Islet of Langerhans (tissue), 1 donor: ENCODE results near the gene INPP4B.
"Not testable (repeated sequence)": the region's sequence is repeated elsewhere in the genome, so short reads cannot be mapped to it uniquely, and the experiment has no call there.

ENCODE experiments used
- FAIRE-seq: peaks from one replicate; lab custom pipeline; 2011; peaks lifted over from hg19 to GRCh38; lab: Jason Lieb, UNC

Gene INPP4B

DNA sequence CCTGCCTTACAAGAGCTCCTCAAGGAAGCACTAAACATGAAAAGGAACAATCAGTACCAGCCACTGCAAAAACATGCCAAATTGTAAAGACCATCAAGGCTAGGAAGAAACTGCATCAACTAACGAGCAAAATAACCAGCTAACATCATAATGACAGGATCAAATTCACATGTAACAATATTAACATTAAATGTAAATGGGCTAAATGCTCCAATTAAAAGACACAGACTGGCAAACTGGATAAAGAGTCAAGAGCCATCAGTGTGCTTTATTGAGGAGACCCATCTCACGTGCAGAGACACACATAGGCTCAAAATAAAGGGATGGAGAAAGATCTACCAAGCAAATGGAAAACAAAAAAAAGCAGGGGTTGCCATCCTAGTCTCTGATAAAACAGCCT, 777.8 kb downstream of the INPP4B start:
- FAIRE-seq, result not testable (repeated sequence)

DNA sequence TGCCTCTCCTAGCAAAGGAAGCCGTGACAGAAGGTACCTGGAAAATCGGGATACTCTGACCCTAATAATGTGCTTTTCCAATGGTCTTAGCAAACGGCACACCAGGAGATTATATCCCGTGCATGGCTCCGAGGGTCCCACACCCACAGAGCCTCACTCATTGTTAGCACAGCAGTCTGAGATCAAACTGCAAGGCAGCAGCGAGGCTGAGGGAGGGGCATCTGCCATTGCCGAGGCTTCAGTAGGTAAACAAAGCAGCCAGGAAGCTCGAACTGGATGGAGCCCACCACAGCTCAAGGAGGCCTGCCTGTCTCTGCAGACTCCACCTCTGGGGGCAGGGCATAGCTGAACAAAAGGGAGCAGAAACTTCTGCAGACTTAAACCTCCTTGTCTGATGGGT, 779.5 kb downstream of the INPP4B start:
- not testable (repeated sequence) for FAIRE-seq

DNA sequence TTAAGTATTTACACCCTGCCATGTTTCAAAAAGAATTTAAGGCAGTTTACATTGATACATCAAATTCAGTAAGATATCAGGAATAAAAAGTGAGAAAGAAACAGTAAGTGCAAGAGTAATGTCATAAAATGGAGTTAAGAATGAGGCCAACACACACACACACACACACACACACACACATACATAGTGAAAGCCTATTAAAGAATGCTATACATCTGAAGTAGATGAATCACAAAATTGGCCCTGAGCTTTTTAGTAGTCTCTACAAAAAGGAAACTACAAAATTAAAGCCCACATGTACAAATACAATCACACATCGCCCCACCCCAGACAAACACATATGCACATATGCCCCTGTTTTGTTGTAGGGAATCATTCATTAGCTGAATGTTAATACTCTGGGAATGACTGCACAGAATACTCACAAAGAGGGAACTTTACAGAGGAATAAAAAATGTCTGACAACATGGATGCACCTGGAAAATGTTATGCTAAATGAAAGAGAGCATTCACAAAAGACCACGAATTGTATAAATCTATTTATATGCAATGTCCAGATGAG, 780.9 kb downstream of the INPP4B start:
- FAIRE-seq, result no peak

DNA sequence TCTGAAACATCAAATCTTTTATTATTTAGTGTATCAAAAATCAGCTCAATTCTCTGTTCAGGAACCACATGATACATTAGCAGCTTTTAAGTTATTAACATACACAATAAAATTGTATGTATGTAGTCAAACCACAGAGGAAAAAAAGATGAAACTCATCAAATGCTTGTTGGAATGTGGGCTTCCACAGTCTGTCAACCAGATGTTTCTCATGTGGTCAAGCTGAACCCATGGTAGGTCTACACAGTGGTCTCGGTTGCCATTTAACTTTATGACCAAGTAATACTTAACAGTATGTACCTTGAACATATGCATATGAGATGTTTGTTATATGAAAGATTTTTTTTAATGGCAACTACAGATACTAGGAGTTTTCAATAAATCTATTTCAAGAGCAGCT, 781.9 kb downstream of the INPP4B start:
- FAIRE-seq, result no peak

DNA sequence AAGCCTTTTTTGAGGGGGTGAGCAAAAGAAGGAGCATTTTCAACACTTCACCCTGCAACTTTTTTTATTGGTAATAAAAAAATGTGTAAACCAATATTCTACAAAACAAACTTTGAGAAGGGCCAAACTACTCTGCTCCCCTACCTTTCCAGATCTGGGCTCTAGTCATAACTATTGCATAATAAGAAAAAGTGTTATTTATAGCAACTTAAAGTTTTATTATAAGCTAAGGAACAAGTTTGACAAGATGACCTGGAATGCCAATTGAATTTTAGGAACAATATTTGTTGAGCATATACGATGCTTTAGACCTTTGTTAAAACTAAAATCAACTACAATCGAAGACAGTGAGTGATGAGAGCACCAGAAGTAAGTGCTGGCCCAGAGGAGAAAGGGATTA, 800.1 kb downstream of the INPP4B start:
- no peak for FAIRE-seq

DNA sequence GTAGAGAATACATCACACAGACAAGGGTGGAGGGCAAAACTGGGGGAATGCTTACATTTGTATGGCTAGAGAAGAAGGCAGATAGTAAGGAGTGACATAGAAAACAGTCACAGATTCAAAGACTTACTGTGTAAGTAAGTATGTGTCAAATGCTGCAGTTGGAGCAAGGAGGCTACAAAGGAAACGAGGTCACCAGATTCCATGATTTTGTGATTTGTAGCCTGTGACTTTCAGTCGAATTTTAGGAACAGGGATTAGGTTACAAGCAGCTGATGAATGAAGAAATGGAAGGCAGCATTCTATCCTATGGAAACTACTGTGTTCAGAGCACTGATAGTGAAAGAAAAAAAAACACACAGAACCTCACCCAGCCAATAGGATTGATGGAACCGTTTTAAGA, 801.8 kb downstream of the INPP4B start:
- no peak for FAIRE-seq

DNA sequence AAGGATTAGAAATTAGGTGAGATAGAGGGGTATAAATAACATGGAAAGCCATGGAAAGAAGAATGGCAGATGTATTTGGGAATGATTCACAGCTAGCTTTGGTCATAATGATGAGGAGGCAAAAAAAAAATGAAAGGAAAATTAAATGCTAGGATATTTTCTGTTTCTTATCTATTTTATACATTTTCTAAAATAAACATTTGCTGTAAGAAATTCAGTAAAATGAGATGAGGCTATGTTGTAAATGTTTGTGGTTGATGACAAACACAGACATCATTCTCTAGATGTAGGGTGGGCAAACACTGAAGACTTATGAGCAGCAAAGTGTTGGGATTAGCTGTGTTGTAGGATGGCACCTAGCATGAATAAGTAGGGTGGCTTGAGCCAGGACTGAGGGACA, 802.6 kb downstream of the INPP4B start:
- no peak for FAIRE-seq

DNA sequence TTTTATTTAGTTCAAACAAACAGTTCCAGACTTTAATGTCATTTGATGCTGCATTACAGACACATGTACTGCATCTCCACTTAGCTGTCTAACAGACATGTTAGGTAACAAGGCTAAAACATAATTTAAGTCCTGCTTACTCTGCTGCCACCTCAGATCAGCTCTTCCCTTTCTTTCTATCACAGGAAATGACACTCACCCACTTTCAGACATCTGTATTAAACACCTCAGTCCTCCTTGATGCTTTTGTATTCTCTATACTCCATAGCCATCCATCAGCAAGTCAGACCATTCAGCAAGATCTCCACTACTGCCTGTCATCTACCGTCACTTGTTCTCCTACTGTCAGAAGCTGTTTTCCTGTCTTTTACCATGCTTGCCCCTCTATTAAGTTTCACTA, 804.3 kb downstream of the INPP4B start:
- no peak for FAIRE-seq

GRCh38 chr4:142040043-142040442, 806.1 kb downstream of the INPP4B start:
- FAIRE-seq, result no peak

GRCh38 chr4:142036795-142037583, 809.1 kb downstream of the INPP4B start:
- peak; percentile 64 for FAIRE-seq

- no peak for FAIRE-seq
Observed at GRCh38 chr4:142035566-142035965, 810.5 kb downstream of the INPP4B start.

DNA sequence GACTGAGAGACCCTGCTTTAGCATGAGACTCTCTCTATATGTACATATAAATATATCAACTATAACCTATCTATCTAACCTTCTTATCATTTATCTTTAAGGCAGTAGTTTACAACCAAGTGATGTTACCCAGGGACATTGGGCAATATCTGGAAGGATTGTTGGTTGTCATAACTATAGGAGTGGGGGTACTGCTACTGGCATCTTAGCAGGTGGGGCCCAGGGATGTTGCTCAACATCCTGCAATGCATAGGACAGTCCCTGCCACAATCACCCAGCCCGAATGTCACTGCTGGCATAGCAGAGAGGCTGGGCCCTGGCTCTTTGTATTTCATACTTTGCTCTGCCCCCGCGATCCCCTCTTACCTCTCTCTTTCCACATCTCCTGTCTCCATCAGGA, 812.0 kb downstream of the INPP4B start:
- FAIRE-seq, result no peak

DNA sequence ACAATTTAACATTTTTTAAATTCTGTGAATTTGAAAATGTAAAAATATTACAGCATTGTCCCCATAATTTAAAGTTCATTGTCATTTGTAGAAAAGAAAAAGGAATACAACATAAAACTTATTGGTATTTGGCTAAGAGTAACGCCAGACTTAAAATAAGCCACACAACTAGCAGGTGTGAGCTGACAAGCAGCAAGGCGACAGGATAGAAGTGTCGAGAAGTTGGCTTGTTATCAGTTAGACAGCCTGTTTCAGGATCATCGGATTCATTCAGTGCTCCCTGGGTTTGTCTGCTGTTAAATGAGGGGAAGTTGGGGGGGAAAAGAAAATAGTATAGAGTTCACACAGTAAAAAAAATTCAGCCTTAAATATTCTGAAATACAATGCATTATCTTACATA, 816.1 kb downstream of the INPP4B start:
- no peak for FAIRE-seq

DNA sequence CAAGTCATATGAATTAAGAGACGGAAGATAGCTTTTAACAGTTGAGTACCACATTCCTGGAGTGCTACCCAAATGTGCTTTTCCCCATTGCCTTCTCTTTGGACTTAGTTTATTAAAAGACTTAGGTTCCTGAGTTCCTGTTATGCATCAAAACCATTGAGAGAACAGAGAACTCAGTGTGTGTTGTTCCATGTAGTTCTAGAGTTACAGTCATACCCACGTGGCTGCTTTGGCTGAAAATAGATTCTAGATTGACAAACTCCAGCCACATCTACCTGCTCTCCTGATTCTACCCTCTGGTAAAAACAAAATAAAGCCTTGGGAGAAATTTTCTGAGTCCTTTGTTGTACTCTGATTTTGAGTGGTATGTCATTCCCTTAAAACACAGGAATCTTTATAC, 824.3 kb downstream of the INPP4B start:
- FAIRE-seq, result no peak

DNA sequence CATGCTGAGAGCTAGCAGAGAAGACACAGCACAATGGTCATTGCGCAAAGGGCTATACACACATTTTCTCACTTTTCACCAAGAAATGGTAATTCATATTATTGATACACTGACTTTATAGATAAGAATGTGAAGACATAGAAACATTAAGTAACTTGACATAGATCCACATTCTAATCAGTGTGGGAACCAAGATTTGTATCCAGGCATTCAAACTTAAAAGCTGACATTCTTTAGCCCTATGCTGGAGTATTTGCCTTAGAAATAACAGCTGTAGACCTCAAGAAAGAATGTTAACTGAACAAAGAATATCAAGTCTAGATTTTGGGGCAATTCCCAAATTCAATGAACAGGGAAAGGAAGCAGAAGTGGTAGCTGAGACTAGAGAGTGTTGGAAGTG, 824.9 kb downstream of the INPP4B start:
- no peak for FAIRE-seq

DNA sequence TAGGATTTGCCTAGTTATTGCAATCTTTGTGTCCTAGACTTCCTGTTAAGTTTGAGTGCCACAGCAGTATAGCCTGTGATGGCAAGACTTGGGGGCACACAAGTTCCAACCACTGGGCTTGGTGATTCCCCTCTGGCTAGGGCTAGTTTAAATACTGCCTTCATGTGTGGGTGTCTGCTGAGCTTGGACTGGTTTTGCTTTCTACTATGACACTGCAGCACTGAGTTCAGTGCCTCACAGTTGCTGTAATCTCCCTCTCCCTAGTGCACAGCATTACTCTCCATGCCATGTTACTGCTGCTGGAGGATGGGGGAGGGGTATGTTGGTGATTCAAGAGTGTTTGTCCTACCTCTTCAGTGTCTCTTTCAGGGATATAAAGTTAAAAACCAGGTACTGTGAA, 830.1 kb downstream of the INPP4B start:
- FAIRE-seq, result no peak

DNA sequence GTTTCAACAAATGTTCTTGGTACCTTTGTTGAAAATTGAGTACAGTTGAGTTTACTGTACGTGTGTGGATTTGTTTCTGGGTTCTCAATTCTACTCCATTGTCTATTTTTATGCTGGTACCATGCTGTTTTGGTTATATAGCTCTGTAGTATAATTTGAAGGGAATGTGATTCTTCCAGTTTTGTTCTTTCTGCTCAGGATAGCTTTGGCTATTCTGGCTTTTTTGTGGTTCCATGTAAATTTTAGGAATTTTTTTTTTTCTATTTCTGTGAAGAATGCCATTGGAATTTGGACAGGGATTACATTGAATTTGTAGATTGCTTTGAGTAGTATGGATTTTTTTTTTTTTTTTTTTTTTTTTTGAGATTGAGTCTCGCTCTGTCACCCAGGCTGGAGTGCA, 836.4 kb downstream of the INPP4B start:
- FAIRE-seq, result no peak

GRCh38 chr4:142005519-142005918, 840.6 kb downstream of the INPP4B start:
- no peak for FAIRE-seq

GRCh38 chr4:141999446-142000143, 846.5 kb downstream of the INPP4B start:
- FAIRE-seq, result no peak

DNA sequence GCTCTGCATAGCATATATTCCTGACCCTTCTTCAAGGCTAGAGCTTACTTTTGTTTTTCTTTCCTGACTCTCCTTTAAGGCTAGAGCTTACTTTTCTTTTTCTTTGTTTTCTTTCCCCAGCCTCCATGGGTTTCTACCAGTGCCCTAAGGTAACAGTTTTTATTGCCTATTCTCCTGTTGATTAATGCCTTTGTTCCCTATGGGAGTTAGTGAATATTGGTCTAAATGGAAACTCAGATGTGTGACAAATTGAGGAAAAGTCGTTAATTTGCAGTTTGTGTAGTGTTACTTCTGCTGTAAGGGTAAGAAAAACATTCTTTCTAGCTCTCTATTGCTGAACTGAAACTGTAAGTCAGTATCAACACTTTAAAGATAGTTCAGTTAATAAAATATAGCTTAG, 851.0 kb downstream of the INPP4B start:
- FAIRE-seq, result no peak

DNA sequence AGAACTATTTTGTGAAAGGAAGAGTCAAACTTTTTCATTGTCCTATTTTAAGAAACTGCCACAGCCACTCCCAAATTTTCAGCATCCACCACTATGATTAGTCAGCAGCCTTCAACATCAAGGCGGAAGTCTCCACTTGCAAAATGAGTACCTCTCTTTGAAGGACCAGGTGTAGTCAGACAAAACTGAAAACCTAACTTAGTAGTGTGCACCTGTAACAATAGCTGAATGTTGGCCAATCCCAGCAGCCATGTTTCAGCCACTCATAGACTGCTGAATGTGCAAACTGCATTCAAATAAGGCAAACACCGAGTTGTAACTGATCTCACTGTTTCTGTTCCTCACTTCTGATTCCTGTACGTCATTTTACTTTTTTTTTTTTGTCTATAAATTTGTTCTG, 868.7 kb downstream of the INPP4B start:
- FAIRE-seq, result no peak
